HG02943 (cell line): Measurements from ENCODE around the gene VPS16.
"Not testable (repeated sequence)": the region's sequence is repeated elsewhere in the genome, so short reads cannot be mapped to it uniquely, and the experiment has no call there.

ENCODE experiments used
- ATAC-seq: cut with Tn5 transposase; IDR thresholded peaks from one replicate; pipeline ENCODE4 v1.9.1; 2021; ENCODE audit warnings: mild to moderate bottlenecking, low read depth, moderate library complexity; ENCODE audit not compliant: unreplicated experiment

VPS16 gene

DNA sequence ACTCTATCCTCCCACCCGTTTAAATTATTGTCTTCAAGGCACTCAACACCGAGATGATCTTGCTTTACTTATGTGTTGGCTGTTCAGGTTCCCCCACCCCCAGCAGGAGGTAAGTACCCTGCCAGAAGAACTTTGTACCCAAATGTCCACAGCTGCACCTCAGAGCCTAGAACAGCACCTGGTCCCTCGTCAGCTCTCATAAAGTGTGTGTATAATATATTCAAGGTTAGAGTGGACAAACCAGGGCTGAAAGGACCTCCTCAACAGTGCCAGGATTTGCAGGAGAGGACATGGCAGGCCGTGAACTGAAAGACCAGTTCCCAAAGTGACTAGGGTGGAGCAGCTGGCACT is 34.2 kb upstream of the VPS16 start:
- no peak for ATAC-seq

DNA sequence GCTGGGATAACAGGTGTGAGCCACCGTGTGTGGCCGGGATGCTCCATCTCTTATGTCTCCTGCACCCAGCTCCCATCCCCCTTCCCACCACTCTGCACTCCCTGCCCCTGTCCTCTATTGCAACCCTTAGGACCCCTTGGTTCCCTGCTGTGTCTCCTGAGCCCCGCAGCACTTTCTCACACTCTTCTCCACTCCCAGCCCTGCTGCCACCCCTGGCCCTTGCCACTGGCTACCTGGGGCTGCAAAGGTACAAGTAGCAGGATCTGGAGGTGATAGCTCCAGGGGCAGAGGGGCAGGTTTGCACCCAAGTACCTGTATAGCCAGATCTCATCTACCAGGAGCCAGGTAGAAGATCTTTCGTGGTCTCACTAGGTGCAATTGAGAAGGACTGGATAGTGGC is 33.5 kb upstream of the VPS16 start:
- ATAC-seq: no peak

DNA sequence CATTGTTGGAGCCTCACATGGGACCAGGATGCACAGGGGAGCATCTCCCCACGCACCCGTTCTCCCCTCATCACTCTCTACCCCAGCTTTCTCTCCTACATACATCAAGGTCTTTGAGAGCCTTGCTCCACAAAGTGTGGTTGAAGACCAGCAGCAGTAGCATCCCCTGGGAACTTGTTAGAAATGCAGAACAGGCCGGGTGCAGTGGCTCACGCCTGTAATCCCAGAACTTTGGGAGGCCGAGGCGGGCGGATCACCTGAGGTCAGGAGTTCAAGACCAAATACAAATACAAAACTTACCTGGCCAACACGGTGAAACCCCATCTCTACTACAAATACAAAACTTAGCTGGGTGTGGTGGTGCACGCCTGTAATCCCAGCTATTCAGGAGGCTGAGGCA is 32.6 kb upstream of the VPS16 start:
- not testable (repeated sequence) for ATAC-seq

DNA sequence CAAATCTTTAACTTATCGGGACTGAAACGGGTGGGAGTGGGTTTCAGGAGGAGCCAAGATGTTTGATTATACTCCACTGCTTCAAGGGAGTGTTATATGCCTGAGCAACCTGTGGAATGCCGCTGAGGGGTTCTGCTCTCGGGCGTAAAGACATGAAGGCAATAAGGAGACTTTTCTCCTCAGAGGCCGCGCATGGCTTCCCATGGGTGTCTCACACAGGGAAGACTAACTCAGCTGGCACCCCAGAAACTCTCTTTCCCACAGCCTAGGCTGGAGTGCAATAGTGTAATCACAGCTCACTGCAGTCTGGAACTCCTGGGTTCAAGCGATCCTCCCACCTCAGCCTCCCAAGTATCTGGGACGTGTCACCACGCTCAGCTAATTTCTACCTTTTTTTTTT is 30.9 kb upstream of the VPS16 start:
- no peak for ATAC-seq

DNA sequence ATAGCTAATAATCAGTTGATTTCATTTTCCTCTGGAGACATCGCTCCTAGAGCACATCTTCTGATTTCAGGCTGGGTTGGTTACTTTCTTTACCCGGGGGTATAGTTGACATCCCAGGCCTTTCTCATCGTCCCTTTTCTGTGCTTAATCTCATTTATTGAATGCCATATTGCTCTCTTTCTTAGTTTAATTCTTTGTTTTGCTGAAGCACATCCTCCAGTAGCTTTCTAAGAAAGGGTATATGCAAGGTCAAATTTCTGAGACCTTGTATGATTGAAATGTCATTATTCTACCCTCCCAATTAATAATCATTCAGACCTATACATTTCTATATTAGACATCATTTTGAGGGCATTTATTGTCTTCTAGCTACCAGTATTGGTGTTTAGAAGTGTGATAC is 28.4 kb upstream of the VPS16 start:
- ATAC-seq: no peak

- no peak for ATAC-seq
Measured at GRCh38 chr20:2814076-2814475, 26.5 kb upstream of the VPS16 start.

- ATAC-seq: no peak
Measured at GRCh38 chr20:2814587-2815051, 25.9 kb upstream of the VPS16 start, which contains the start of gene C20orf141. C20orf141 (plus strand) TSS chr20:2814987; CDS start chr20:2815185, 198 bp downstream.

DNA sequence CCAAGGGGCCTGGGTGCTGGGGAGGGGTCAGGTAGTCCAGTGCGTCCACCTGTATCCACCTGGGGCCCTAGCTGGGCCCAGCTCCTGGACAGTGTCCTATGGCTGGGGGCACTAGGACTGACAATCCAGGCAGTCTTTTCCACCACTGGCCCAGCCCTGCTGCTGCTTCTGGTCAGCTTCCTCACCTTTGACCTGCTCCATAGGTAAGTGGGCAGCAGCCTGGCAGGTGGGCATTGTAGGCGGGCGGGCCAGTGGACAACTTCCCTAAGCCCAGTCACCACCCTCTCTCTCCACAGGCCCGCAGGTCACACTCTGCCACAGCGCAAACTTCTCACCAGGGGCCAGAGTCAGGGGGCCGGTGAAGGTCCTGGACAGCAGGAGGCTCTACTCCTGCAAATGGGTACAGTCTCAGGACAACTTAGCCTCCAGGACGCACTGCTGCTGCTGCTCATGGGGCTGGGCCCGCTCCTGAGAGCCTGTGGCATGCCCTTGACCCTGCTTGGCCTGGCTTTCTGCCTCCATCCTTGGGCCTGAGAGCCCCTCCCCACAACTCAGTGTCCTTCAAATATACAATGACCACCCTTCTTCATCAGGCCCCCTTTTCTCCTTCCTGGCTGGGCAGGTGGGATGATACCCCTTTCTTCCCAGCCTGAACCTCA is 25.2 kb upstream of the VPS16 start:
- ATAC-seq: no peak

DNA sequence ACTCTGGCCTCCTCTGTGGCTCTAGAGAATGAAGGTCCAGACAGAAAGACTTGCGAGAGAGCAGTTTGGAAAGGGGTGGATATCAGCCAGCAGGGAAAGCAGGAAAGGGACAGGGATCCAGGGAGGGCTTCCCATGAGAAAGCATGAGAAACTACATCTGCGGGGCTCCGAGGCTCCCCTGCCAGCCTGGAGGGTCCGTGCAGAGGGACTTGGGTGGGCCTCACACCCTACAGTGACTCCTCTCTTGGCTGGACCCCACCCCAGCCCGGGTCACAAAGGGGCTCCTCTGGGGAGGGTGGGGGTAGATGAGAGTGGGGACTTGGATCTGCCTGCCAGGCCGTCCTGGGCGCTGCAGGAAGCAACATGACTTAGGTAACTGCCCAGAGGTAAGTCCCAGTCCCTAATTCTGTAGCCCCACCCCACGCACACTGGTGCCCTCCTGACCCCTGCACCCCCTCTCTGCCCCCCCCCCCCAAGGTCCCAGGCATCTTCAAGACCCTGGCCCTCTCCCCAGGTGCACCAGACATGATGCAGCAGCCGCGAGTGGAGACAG is 24.4 kb upstream of the VPS16 start, which contains the start of gene TMEM239:
Gene TMEM239 (plus strand): TSS at position 335 of the 553 bp plus-strand sequence. CDS start 191 bp downstream, at position 526.
- ATAC-seq: no peak

DNA sequence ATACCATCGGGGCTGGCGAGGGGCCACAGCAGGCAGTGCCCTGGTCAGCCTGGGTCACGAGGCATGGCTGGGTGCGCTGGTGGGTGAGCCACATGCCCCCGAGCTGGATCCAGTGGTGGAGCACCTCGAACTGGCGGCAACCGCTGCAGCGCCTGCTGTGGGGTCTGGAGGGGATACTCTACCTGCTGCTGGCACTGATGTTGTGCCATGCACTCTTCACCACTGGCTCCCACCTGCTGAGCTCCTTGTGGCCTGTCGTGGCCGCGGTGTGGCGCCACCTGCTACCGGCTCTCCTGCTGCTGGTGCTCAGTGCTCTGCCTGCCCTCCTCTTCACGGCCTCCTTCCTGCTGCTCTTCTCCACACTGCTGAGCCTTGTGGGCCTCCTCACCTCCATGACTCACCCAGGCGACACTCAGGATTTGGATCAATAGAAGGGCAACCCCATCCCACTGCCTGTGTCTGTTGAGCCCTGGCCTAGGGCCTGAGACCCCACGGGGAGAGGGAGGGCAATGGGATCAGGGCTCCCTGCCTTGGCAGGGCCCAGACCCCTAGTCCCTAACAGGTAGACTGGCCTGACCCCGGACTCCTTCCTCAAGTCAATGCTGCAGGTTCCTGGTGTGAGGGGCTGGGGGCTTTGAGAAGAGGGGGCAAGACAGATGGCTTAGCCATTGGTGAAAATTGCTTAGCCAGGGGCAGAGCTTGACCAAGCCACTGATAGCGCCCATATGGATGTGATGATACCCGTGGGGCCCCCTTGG is 23.8 kb upstream of the VPS16 start:
- no peak for ATAC-seq

- ATAC-seq: no peak
Measured at GRCh38 chr20:2817341-2817726, 23.2 kb upstream of the VPS16 start.

DNA sequence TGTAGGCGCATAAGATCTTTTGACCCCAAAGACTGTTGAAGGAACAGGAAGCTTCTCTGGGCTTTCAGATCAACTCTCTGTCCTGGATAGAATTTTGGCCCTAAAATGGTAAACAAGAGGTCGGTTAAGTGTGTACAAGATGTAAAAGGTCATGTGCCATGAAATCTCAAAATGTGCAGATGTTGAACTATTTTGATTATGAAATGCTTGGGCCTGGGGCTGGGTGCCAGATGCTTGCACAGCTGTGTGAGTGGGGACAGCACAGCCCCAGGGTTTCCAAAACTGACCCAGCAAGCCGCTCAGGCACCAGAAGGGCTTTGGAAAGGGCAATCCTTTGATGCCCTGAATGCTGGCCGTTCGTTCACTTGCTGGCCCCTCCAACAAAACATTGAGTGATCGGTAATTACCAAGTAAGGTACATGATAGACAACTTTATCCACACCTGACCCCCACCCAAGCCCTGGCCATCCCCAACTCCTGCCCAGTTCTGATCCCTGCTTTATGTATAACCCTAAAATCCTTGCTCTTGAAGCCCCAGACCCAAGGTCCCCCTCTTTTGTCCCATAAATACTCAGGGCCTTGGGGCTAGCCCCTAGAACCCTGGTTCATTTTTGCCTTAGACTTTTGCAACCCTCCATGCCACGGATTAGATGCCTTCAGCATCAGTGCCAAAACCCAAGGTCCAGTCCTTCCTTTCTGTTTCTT is 22.5 kb upstream of the VPS16 start:
- no peak for ATAC-seq

GRCh38 chr20:2820084-2820895 is 20.3 kb upstream of the VPS16 start:
- no peak for ATAC-seq

DNA sequence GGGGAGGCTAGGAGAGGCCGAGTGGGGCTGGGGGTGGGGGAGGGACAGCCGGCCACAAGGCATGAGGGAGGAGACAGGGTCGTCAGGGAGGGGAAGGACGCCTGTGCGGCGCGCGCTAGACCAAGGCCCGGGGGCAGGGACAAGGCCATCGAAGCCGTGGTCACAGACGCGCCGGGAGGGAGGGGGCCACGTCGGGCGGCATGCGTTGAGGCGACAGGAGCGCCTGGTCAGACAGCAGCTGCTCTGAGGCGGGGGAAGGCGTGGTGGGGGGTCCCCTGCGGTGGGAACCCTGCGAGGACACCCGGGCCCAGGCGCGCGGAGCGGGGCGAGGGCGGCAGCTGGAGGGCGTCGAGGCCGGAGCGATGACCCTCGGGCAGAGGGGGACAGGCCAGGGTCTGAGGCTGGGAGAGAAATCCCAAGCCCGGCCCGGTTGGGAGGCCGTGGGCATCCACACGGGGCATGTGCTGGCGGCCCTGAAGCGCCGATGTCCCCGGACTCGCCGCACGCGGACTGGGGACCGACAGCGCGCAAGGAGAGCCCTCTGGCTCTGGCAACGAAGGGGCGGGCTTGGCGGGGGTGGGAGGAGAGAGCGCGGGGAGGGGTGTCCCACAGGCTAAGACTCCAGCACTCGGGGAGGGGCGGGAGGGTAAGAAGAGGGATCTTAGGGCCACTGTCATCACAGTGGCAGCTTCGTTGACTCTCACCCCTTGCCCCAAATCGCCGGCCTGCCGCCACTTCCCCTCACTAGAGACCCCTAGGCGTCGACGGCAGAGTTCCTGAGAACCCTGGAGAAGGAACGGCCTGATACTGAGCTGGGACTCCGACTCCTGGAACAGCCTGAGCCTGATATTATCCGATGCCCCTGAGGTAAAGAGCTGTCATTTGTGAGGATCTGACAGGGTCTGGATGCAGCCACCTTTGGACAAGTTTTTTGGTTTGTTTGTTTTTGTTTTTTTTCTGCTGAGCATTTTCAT is 19.4 kb upstream of the VPS16 start:
- ATAC-seq: no peak

GRCh38 chr20:2822073-2822472 is 18.5 kb upstream of the VPS16 start:
- no peak for ATAC-seq

DNA sequence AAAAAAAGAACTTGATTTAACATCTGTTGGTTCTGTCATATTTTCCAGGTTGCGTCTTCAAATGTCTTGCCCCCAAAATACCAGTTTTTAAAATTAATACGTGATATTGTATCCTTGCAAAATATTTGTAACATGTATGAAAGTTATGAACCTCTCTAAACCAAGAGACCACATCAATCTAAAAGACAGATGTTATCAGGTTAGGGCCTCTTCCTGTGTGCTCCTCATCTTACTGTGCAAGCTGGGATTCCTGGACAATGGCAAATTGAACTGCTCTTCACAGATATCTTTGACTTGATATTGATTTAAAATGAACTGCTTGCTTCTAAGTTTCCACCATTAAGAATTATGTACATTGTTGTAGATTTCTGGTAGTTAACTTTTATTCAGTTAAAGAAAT is 14.8 kb upstream of the VPS16 start:
- ATAC-seq: no peak

DNA sequence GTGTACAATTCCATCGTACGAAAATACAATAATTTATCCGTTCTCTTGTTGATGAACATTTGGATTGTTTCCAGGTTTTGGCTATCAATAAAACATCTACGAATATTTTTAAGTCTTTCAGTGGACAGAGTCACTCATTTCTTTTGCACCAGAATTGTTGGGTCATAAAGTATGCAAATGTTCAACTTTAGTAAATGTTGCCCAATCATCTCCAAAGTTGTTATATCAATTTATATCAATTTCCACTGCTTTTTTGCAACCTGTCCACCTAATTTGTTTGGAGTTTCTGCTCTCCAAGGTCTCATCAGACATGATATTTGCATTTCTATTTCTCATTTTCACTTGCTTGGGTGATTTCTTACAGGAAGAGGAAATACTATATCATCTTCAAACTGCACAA is 13.9 kb upstream of the VPS16 start:
- no peak for ATAC-seq

GRCh38 chr20:2829376-2829775 is 11.2 kb upstream of the VPS16 start:
- ATAC-seq: no peak

GRCh38 chr20:2831206-2831605 is 9.3 kb upstream of the VPS16 start:
- ATAC-seq: not testable (repeated sequence)
